NCI-H1417 treated with DMSO at 0.1 percent for 48 hours (cell line): Measurements from ENCODE around the gene GLOD4.
"Not testable (repeated sequence)": the region's sequence is repeated elsewhere in the genome, so short reads cannot be mapped to it uniquely, and the experiment has no call there.

Experiments used
- DNase-seq: peaks from one replicate; lab custom pipeline; 2025; lab: John Stamatoyannopoulos, UW

Gene GLOD4

GRCh38 chr17:802901-803881 is 21.1 kb upstream of the GLOD4 start:
- DNase-seq, result no peak

- no peak for DNase-seq
These were observed 20.4 kb upstream of the GLOD4 start for GRCh38 chr17:802481-802880.

GRCh38 chr17:801660-802059 is 19.6 kb upstream of the GLOD4 start:
- no peak for DNase-seq

- DNase-seq, result no peak
These were observed 18.6 kb upstream of the GLOD4 start for GRCh38 chr17:800446-801242.

- DNase-seq, result no peak
These were observed 17.2 kb upstream of the GLOD4 start for GRCh38 chr17:799261-799660.

- no peak for DNase-seq
These were observed 16.2 kb upstream of the GLOD4 start for GRCh38 chr17:798246-798645.

GRCh38 chr17:797236-797840 is 15.3 kb upstream of the GLOD4 start:
- no peak for DNase-seq

GRCh38 chr17:796609-797008 is 14.5 kb upstream of the GLOD4 start:
- DNase-seq, result no peak

- no peak for DNase-seq
These were observed 13.6 kb upstream of the GLOD4 start for GRCh38 chr17:795721-796120.

- no peak for DNase-seq
These were observed 13.2 kb upstream of the GLOD4 start for GRCh38 chr17:795276-795675.

GRCh38 chr17:794876-795275 is 12.8 kb upstream of the GLOD4 start:
- DNase-seq, result peak; percentile 3

GRCh38 chr17:792277-792676 is 10.2 kb upstream of the GLOD4 start:
- no peak for DNase-seq

GRCh38 chr17:791829-792228 is 9.7 kb upstream of the GLOD4 start:
- no peak for DNase-seq

- not testable (repeated sequence) for DNase-seq
These were observed 8.8 kb upstream of the GLOD4 start for GRCh38 chr17:790874-791247.

- not testable (repeated sequence) for DNase-seq
These were observed 8.1 kb upstream of the GLOD4 start for GRCh38 chr17:789931-790873.

GRCh38 chr17:789160-789840 is 7.2 kb upstream of the GLOD4 start:
- no peak for DNase-seq

- no peak for DNase-seq
These were observed 6.5 kb upstream of the GLOD4 start for GRCh38 chr17:788551-788950.

- no peak for DNase-seq
These were observed 5.7 kb upstream of the GLOD4 start for GRCh38 chr17:787641-788221.

GRCh38 chr17:785901-786300 is 3.8 kb upstream of the GLOD4 start:
- not testable (repeated sequence) for DNase-seq

- no peak for DNase-seq
These were observed 2.1 kb upstream of the GLOD4 start for GRCh38 chr17:784143-784542.

GRCh38 chr17:778096-778495 is 4.0 kb downstream of the GLOD4 start:
- no peak for DNase-seq
